Stimulated activated naive CD4-positive, alpha-beta T cell treated with Interleukin-2 at 50 U/mL for 16 hours (primary cell): ENCODE data around the gene PARK7.
"Not testable (repeated sequence)": the region's sequence is repeated elsewhere in the genome, so short reads cannot be mapped to it uniquely, and the experiment has no call there.

ENCODE experiments used
- DNase-seq: peaks from one replicate; lab custom pipeline; 2025; lab: John Stamatoyannopoulos, UW

PARK7 gene

DNA sequence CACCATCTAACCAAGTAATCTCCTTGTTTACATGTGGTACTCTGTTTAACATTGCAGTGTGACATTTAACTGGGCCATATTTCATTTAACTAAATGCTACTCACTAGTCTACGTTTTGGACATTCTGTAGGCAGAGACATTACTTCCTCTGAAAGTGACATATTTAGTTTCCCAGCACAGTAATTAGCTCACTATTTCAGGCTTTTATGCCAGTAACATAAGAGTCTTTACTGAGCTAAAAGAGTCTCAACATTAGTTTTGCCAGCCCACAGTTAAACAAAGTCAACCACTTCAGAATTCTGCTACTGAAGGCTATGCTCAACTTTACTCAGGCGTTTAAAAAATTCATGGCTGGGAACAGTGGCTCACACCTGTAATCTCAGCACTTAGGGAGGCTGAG lies 18.3 kb upstream of the PARK7 start:
- no peak for DNase-seq

DNA sequence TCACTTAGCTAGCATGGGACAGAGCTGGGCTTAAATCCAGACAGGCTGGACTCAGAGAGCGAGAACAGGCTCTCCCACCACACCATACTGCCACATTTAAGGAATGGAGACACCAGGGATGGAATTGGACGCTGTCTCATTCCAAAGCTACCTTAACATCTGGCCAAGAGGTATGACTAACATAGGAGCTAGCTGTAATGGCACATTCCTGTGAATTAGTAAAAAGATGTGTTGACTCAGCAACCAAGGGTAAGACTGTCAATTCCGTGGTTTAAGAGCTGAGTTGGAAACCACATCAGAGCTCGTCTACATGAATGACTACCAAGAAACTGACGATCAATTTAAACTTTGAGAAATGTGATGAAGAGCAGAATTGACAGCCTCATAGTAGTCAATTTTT lies 12.6 kb upstream of the PARK7 start:
- DNase-seq: no peak

DNA sequence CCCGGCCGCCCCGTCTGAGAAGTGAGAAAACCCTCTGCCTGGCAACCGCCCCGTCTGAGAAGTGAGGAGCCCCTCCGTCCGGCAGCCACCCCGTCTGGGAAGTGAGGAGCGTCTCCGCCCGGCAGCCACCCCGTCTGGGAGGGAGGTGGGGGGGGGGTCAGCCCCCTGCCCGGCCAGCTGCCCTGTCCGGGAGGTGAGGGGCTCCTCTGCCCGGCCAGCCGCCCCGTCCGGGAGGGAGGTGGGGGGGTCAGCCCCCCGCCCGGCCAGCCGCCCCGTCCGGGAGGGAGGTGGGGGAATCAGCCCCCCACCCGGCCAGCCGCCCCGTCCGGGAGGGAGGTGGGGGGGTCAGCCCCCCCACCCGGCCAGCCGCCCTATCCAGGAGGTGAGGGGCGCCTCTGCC lies 8.7 kb upstream of the PARK7 start:
- not testable (repeated sequence) for DNase-seq

DNA sequence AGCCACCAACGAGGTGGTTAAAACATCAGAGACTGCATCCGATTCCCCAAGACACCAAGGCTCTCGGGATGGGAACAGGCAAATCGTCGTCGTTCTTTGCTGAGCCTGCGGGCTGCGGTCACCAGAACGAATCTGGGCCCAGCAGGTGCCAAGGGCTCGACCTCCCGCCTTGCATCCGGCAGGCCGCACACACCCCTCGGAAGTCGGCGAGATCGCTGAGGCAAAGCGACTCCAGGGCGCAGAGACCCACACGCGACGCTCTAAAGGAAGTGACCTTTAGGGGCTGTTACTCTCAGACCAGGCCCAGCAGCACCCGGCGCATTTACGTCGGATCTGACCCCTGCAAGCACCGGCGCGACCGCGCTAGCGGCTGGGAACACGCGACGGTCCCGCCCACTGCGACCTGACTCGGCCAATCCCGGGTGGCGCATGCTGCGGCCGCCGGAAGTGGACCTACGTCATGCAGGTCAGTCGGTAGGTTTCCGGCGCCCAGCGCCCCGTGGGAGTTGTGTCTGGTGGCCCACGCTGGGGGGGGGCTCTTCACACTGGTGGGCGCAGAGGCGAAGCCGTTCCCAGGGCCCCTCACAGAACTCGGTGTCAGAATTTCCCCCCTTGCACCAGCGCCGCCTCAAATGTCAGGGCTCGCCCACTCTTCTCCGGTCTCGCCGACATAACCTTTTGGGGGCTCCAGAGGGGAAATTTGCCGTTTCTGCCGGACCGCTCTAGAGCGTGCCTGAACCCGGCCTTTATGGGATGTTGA lies 7.5 kb upstream of the PARK7 start:
- peak; percentile 77 for DNase-seq

DNA sequence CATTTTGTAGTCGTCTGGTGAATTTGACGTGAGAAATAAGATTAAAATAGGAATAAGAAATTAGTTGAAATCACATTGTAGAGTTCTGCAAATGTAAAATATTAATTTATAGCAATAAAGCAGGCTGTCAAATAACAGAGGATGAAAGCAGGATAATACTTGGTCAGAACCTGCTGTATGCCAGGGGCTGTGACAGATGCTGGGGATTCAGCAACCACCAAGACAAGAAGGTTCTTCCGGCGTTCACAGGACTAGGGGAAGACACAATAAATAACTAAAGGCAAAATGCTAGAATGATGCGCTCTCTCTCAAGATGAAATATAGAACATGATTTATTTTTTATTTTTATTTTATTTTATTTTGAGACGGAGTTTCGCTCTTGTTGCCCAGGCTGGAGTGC lies 6.8 kb upstream of the PARK7 start:
- DNase-seq: no peak

DNA sequence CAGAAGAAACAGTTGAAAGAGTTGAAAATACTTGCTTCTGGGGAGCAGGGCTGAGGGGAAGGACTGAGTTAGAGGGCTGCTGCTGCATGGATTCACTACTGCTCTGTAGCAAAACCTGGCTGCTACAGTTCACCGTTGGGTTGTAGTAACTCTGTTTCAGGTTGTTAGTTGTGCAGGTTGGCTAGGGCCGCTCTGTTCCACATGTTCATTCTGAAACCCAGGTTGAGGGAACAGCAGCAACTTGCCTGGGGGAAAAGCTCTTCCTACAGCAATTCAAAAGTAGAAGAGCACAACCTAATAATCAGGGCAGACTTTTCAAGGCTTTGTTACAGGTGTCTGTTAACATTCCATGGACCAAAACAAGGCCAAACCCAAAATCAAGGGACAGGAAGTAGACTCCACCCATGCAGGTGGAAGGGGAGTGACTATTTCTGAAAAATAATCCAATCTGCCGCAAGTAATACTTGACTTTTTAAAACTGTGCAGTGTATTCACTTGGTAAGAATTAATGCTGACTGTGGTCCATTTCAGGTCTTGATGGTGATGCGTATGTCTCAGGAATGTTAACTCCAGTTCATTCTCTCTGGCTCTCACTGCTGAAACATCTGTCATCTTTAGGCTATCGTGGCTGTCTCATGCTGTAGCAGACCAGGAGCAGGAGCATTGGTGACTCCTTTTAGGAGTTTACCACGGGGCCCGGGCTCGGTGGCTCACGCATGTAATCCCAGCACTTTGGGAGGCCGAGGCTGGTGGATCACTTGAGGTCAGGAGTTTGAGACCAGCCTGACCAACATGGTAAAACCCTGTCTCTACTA lies 5.1 kb upstream of the PARK7 start:
- DNase-seq: no peak

DNA sequence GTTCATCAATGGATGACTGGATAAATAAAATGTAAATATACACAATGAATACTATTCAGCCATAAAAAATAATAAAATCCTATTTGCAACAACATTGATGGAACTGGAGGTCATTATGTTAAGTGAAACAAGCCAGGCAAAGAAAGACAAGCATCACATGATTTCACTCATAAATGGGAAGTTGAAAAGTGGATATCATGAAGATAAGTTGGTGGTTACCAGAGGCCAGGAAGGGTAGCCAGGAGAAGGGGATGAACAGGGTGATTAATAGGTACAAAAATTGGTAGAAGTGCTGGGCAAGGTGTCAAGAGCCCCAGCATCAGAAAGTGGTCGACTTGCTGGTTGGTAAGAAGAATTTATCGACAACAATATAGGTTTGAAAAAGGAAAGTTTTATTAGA lies 1.3 kb upstream of the PARK7 start:
- no peak for DNase-seq

DNA sequence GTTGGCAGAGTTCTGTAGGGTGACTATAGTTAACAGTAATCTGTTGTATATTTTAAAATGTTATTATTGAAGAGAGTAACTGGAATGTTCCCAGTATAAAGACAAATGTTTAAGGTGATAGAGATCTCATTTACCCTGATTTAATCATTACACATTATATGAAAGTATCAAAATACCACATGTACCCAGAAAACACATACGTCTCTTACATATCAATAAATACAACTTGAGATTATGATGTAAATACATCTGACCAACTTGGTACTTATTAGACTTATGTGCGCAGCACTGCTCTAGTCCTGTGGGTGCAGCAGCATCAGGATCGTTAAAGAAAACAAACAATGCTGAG lies 670 bp upstream of the PARK7 start:
- no peak for DNase-seq

DNA sequence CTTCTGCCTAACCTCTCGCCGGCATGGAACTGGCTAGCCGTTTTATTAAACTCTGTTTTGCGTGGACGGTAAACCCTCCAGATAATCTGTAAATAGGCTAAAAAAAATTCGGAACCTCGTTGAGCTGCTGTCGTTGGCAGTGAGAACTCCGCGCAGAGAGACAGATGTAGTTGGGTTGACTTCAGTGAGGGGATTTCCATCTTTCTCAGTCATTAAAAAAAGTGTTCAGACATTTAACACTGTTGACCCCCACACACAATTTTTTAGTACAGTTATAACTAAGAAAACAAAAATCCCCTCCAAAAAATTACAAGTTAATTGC lies 464 bp downstream of the PARK7 start:
- DNase-seq: peak; percentile 48

DNA sequence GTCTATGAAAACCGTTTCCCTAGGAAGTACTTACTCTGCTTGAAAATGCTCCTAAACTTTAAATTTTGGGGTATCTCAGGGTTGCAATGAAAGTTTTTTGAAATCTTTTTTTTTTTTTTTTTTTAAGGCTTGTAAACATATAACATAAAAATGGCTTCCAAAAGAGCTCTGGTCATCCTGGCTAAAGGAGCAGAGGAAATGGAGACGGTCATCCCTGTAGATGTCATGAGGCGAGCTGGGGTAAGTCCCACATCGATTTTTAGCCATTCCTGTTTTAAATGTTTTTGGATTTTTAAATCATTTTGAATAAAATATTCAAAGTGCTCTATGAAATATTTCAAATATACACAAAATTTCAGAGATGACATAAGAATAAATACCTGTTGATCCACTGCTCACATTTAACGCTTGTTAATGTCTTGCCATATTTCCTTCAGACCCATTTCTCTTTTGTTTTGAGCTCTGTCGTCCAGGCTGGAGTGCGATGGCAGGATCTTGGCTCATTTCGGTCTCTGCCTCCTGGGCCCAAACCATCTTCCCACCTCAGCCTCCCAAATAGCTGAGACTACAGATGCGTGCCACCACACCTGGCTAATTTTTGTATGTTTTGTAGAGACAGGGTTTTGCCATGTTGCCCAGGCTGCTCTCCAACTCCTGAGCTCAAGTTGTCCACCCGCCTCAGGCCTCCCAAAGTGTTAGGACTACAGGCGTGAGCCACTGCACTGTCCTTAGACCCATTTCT lies 1.3 kb downstream of the PARK7 start:
- DNase-seq: no peak

DNA sequence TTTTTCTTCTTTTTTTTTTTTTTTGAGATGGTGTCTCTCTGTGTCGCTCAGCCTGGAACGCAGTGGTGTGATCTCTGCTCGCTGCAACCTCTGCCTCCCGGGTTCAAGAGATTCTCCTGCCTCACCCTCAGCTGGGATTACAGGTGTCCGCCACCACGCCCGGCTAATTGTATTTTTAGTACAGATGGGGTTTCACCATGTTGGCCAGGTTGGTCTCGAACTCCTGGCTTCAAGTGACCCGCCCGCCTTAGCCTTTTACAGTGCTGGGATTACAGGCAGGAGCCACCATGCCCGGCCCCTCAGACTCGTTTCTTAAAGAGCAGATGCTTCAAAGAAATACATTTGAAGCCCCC lies 1.8 kb downstream of the PARK7 start:
- DNase-seq: not testable (repeated sequence)

DNA sequence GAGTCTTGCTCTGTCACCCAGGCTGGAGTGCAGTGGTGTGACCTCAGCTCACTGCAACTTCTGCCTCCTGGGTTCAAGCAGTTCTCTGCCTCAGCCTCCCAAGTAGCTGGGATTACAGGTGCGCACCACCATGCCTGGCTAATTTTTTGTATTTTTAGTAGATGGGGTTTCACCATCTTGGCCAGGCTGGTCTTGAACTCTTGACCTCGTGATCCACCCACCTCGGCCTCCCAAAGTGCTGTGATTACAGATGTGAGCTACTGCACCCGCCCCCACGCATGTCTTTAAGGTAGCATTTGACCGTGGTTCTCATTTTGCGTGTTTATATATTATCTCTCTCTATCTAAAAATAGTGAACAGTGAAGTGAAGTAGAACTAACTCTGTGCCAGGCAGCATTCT lies 2.3 kb downstream of the PARK7 start:
- DNase-seq: not testable (repeated sequence)

DNA sequence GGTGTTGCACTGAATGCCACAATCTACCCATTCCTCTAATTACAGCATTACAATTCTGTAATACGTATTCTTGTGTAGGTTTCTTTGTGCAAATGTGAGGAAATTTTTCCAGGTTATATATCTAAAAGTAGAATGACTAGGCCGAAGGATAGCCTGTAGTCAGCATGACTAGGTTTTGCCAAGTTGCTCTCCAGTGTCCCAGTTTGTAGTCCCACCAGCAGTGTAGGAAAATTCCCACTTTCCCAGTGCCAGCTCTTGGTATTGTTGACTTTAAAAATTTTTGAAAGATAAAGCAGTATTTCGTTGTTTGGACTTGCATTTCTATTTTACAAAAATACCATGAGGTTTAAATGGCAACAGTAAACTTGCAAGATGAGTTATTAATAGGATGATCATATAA lies 3.0 kb downstream of the PARK7 start:
- no peak for DNase-seq

DNA sequence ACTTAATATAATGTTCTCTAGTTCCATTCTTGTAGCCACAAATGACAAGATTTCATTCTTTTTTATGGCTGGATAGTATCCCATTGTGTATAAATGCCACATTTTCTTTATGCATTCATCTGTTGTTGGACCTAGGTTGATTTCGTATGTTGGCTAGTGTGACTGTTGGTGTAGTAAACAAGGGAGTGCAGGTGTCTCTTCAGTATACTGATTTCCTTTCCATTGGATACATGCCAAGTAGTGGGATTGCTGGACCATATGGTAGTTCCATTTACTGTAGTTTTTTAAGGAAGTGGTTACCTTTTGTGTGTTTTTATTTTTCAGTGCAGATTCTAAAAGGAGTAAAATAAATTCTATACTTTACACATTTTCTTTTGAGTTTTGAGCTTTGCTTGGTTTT lies 5.7 kb downstream of the PARK7 start:
- no peak for DNase-seq

DNA sequence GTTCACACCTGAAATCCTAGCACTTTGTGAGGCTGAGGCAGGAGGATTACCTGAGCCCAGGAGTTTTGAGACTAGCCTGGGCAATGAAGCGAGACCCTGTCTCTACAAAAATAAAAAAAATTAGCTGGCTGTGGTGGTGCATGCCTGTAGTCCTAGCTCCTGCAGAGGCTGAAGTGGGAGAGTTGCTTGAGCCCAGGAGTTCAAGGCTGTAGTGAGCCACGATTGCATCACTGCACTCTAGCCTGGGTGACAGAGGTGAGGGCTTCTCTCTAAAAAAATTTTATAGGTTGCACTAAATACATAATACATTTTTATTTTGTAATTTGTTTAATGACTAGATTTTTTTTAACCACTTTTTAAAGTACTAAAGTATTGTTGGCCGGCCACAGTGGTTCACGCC lies 6.1 kb downstream of the PARK7 start:
- DNase-seq: no peak

DNA sequence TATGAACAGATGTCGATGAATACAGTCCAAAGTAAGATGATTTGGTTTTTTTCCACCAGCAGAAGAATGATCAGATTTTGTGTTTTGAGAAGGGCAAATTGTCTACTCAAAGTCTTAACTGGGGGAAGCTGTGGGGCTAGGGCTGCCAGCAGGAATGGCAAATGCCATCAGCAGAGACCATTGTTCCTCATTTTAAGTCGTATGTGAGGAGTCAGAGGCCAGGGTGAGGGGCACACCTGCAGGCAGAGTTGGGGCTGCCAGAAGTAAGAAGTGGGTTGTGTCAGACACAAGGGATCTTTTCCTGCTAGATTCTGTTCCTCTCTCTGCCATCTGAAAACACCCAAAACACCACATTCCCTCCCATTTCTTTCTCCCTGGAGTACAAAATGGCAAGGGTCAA lies 8.7 kb downstream of the PARK7 start:
- no peak for DNase-seq

DNA sequence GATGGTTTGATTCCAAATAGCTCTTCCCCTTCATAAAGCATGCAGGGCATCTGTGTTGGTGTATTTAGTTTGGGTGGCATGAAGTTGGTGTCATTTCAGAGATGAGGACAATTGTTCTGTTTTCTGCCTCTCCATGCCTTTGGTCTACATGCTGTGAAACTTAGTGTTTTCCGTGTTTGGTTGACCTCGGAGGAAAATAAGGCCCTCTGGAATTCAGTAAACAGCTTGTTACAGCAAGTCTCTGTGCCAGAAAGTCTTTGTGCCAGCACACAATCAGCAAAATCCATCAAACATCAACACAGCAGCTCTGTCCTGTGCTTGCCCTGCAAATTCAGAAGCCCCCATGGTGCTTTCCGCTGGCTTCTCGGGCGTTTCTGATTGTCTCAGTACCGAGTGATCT lies 9.5 kb downstream of the PARK7 start:
- no peak for DNase-seq

DNA sequence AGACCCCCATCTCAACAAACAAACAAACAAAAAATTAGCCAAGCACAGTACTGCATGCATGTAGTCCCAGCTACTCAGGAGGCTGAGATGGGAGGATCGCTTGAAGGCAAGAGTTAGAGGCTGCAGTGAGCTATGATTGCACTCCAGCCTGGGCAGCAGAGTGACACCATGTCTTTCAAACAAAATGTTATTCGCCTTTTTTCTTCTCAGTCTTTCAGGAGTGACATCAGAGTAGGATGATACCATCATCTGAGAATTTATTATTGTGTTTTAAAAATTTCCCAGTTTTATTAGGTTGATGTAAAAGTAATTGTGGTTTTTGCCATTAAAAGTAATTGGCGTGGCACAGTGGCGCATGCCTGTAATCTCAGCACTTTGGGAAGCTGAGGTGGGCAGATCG lies 10.8 kb downstream of the PARK7 start:
- no peak for DNase-seq

DNA sequence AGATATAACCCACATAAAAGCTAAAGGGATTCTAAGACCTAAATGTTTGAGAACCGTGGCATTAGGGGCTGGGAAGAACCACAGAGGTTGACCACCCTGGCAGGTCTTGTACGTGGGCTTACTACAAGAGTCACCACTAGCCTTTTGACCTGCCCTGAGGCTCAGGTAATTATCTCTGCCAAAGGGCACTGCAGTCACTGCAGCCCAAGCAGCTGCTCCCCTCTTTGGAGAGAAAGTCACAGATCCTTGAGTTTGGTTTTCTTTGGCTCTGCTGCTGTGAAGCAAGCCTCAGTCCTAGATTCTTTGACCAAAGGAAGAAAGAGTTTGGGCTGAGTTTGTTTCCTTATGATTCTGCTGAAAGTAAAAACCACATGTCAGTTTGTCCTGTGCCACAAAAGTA lies 11.6 kb downstream of the PARK7 start:
- DNase-seq: no peak

DNA sequence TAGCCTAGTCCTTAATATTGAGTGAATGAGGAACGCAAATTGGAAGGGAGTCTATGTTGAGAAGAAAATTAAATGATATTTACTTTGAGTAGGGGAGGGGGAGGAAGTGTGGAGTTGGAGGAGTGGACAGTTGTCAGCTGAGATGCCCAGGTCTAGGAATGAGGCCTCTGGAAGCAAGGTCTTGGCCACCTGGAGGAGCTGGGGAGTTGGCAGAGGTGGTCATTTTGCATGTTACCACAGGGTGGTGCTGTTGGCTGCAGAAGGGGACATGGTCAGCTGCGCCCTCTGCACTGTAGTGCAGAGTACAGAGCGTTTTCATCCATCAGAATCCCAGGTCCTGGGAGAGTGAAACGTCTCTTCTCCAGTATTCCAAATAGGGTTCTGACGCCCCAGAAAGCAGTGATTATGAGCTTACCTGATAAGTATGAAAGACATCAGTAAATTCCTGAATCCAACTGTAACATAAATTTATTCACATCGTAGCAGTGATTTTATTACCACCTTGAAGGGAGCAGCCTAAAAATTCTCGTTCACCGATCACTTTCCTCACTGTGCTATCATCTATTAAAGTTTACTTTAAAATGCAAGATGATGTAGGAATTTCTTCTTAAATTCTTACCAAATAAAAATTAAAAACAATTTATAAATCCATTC lies 13.8 kb downstream of the PARK7 start:
- DNase-seq: peak; percentile 3

DNA sequence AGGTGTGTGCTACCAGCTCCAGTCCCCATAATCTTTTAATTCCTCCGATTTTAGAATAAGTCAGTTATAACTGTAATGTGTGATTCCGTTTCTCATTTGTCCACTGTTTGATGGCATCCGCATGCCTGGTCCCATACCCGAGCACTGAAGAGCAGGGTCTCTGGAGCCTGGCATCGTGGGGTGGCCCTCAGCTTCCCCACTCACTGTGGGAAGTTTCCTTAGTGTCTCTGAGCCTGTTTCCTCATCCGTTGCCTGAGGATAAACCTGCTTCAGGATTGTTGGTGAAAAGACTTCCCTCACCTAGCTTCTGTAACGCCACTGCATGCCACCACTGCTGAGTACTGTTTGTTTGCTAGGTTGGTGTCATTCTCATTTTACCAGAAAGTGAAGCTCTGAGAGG lies 19.5 kb downstream of the PARK7 start:
- DNase-seq: no peak

DNA sequence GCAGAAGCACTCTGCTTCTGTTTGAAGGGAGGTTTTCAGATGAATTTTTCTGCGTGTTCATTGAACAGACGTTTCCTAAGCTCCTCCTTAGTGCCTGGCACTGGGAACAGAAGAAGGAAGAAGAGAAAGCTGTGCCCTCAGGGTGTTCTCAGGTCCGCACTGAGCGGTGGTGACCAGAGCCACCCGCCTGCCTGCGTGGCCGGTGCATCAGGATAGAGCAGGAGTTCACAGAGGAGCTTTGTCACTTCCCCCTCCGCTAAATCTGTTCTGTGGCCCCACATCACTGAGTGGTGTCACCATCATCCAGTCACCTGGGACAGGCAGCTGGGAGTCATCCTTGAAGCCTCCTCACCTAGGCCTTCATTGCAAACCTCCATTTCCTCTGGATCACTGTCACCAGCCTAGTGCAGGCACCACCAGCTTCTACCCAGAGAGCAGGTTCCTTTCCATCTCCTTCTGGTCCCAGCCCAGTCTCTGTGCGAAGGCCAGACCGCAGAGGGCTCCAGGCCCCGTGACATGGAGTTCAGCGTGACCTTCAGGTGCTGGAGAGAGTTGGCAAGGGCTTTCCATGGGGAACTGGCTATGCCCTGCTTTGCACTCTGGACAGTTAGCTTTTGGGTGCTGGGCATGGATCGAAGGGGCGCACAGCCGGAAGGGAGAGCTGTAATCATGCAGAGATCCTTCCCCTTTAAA lies 21.7 kb downstream of the PARK7 start:
- no peak for DNase-seq
